Measurements from ENCODE around the gene ZNF732.

- TF ChIP-seq CTCF (IDR thresholded peaks at IDR 0.05): no peak
- no peak for TF ChIP-seq POLR2A (IDR thresholded peaks at IDR 0.05)
These were observed 2.9 kb downstream of the ZNF732 start for GRCh38 chr4:302381-302780.
